Endothelial cell of umbilical vein (primary cell): Measurements from ENCODE around the gene KDM6B. TPM values are rescaled to one million over a fixed set of nuclear protein-coding genes. Genes with fewer than 3 reads are reported as not detected.

Experiments used
- BruUV-seq: library from RNA; stranded (reverse); fragments of 400-500 nt; replicated peaks from 2 replicates; lab custom pipeline; 2021; lab: Mats Ljungman, UMichigan
- CTCF ChIA-PET: fragments of 300-600, 350-600 bp; sonication (Branson Sonifier 250); formaldehyde crosslinking; loops from one replicate; lab custom pipeline; 2021; ENCODE audit warnings: antibody characterized with exemption, inconsistent platforms; lab: Charles Lee
- POLR2A ChIA-PET: fragments of 300-600, 350-600 bp; sonication (Branson Sonifier 250); formaldehyde crosslinking; loops from one replicate; lab custom pipeline; 2021; ENCODE audit warnings: antibody characterized with exemption, inconsistent platforms; lab: Charles Lee
- DNase-seq: peaks from one replicate; pipeline ENCODE4 v3.0.0-alpha.2; 2011; ENCODE audit warnings: low read depth, low spot score
- FAIRE-seq: peaks from 2 replicates; lab custom pipeline; 2011; peaks lifted over from hg19 to GRCh38; lab: Jason Lieb, UNC
- H2AFZ ChIP-seq: 2 replicates; pipeline ENCODE4 v1.6.0; 2012; ENCODE audit warnings: low read depth, low read length, control low read depth, inconsistent platforms
- H3K27ac ChIP-seq: 2 replicates; pipeline ENCODE4 v1.5.1; 2011; ENCODE audit warnings: low read depth, mild to moderate bottlenecking, control low read depth, low read length, moderate library complexity; ENCODE audit not compliant: insufficient read depth
- H3K27me3 ChIP-seq, 2 experiments: 2 replicates each; pipeline versions ENCODE4 v1.6.0 to v1.6.1; 2011; ENCODE audit warnings: low read length in 2 of 2, mixed read lengths in 1 of 2; ENCODE audit not compliant: control insufficient read depth in 2 of 2, insufficient read depth in 2 of 2
- H3K36me3 ChIP-seq, 2 experiments: 2 replicates in 1 of 2; 3 replicates in 1 of 2; pipeline ENCODE4 v1.5.1; 2011; ENCODE audit warnings: low read length in 2 of 2, mild to moderate bottlenecking in 1 of 2, moderate library complexity in 1 of 2; ENCODE audit not compliant: control insufficient read depth in 2 of 2, insufficient read depth in 2 of 2; ENCODE audit errors: extremely low read depth in 1 of 2
- H3K4me1 ChIP-seq: 3 replicates; pipeline ENCODE4 v1.5.1; 2011; ENCODE audit warnings: mild to moderate bottlenecking, low read length; ENCODE audit not compliant: control insufficient read depth, insufficient read depth; ENCODE audit errors: extremely low read depth
- H3K4me2 ChIP-seq: 2 replicates; pipeline ENCODE4 v1.6.1; 2011; ENCODE audit warnings: low read length, control low read depth, mixed read lengths; ENCODE audit not compliant: insufficient read depth
- H3K4me3 ChIP-seq, 3 experiments: fragments of 200-600 bp in 1 of 3; sonication (generic), shearing (Covaris generic) in 1 of 3; replicated peaks in 1 of 3; 2 replicates each; pipeline ENCODE4 v1.5.1; 2011 to 2016; ENCODE audit warnings: control low read depth in 3 of 3, low read length in 3 of 3, mild to moderate bottlenecking in 2 of 3, inconsistent platforms in 1 of 3, low read depth in 1 of 3, moderate library complexity in 1 of 3; ENCODE audit not compliant: insufficient read depth in 1 of 3
- H3K79me2 ChIP-seq: 2 replicates; pipeline ENCODE4 v1.6.0; 2012; ENCODE audit warnings: low read length, inconsistent platforms; ENCODE audit not compliant: control insufficient read depth, insufficient read depth
- H3K9ac ChIP-seq: replicated peaks from 2 replicates; pipeline ENCODE3; 2011; ENCODE audit warnings: low read length, control low read depth; ENCODE audit not compliant: insufficient read depth; ENCODE audit errors: extremely low read depth
- H3K9me1 ChIP-seq: replicated peaks from 3 replicates; pipeline ENCODE4 v1.6.0; 2011; ENCODE audit warnings: mild to moderate bottlenecking, low read length; ENCODE audit not compliant: control insufficient read depth, insufficient read depth; ENCODE audit errors: extremely low read depth
- H3K9me3 ChIP-seq: replicated peaks from 2 replicates; pipeline ENCODE4 v1.5.1; 2012; ENCODE audit warnings: low read length, inconsistent platforms; ENCODE audit not compliant: control insufficient read depth, insufficient read depth
- H4K20me1 ChIP-seq: replicated peaks from 2 replicates; pipeline ENCODE3; 2011; ENCODE audit warnings: mild to moderate bottlenecking, low read length; ENCODE audit not compliant: control insufficient read depth, insufficient read depth; ENCODE audit errors: extremely low read depth
- EZH2 ChIP-seq: IDR thresholded peaks from 2 replicates; pipeline ENCODE4 v1.6.1; 2012; ENCODE audit warnings: borderline replicate concordance, low read depth, mild to moderate bottlenecking, moderate library complexity, low read length, inconsistent platforms; ENCODE audit not compliant: severe bottlenecking
- FOS ChIP-seq: IDR thresholded peaks from 2 replicates; pipeline ENCODE4 v1.6.1; 2011; ENCODE audit warnings: mild to moderate bottlenecking, low read length, moderate library complexity, borderline replicate concordance; ENCODE audit not compliant: insufficient read depth
- GATA2 ChIP-seq: IDR thresholded peaks from 2 replicates; pipeline ENCODE4 v1.7.0; 2011; ENCODE audit warnings: low read depth, mild to moderate bottlenecking, moderate library complexity, mixed read lengths, low read length; ENCODE audit not compliant: insufficient read length, insufficient read depth
- JUN ChIP-seq: IDR thresholded peaks from 2 replicates; pipeline ENCODE4 v1.6.1; 2011; ENCODE audit warnings: borderline replicate concordance, low read depth; ENCODE audit not compliant: insufficient read length, insufficient read depth
- MYC ChIP-seq: IDR thresholded peaks from one replicate; pipeline ENCODE4 v1.6.1; 2011; ENCODE audit warnings: mild to moderate bottlenecking, low read depth, low read length
- POLR2A ChIP-seq: IDR thresholded peaks from 2 replicates; pipeline ENCODE4 v1.6.1; 2012; ENCODE audit warnings: low read depth, mild to moderate bottlenecking, control low read depth, low read length
- POLR2AphosphoS5 ChIP-seq: IDR thresholded peaks from 2 replicates; pipeline ENCODE4 v1.6.1; 2012; ENCODE audit warnings: low read depth, mild to moderate bottlenecking, control low read depth, low read length, moderate library complexity; ENCODE audit not compliant: insufficient read depth
- dilution Hi-C: fragments of 300-500 bp; cut with MboI; formaldehyde crosslinking; loops from one replicate; pipeline ENCODE4 v1.15.0; 2019; ENCODE audit warnings: low sequenced_read_pairs; ENCODE audit not compliant: extremely low pct_ligation_motif_present
- intact Hi-C: fragments of 100-400 bp; cut with micrococcal nuclease; formaldehyde crosslinking; loops from one replicate; pipeline ENCODE4 v1.10.0; 2022
- polyA plus RNA-seq, 4 experiments: library from polyadenylated mRNA; depleted of rRNA in 3 of 4; stranded (reverse) in 3 of 4; unstranded in 1 of 4; fragments of >200 nt; gene quantifications; 2 replicates each; pipeline versions ENCODE4 v1.2.1 to v1.2.3, GENCODE V29; 2011 to 2012; ENCODE audit warnings: missing spikeins in 1 of 4
- total RNA-seq: library from RNA; stranded (reverse); gene quantifications from 2 replicates; pipeline ENCODE4 v1.2.3, GENCODE V29; 2021
- TF ChIP-seq, protein P1 (sequence below): IDR thresholded peaks from 2 replicates; pipeline ENCODE4 v1.6.1; 2011; ENCODE audit not compliant: insufficient read depth, insufficient read length
- TF ChIP-seq, protein P2 (sequence below), 2 donors: IDR thresholded peaks; 1 replicate in 1 of 2; 2 replicates in 1 of 2; pipeline ENCODE4 v1.5.1; 2011; ENCODE audit warnings: low read length in 2 of 2, mild to moderate bottlenecking in 2 of 2, moderate library complexity in 2 of 2, control low read depth in 1 of 2, inconsistent platforms in 1 of 2, low read depth in 1 of 2; ENCODE audit not compliant: insufficient read depth in 1 of 2; ENCODE audit errors: extremely low read depth in 1 of 2

Gene KDM6B
- total and polyA plus RNA-seq, 2 donors (not counting 3 experiments of a cell fraction or from before 2014, with no cell fraction given) = 1.8 to 17.8 TPM

DNA sequence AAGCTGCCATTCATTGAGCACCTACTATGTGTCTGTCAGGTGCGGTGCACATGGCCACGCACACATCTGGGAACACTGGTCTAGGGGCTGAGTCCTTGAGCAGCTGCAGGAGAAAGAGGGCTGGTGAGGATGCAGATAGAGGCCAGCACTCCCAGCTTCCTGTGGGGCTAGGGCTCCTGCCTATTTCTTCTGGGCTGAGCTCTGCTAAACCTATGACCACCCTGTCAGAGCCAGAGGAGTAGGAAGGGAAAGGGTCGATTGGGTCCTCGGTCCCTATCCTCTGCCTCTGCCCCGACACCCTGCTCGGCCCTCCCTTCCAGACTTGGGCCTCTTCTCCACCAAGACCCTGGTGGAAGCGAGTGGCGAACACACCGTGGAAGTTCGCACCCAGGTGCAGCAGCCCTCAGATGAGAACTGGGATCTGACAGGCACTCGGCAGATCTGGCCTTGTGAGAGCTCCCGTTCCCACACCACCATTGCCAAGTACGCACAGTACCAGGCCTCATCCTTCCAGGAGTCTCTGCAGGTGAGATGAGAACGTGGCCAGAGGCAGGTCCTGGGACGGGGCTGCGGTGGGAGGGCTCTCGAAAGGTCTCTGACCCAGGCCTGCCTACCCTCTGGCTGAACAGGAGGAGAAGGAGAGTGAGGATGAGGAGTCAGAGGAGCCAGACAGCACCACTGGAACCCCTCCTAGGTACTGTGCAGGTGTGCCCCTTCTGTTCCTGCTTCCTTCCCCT, 16.9 kb downstream of the KDM6B start:
- TF ChIP-seq FOS = no peak
- TF ChIP-seq, protein P1, sequence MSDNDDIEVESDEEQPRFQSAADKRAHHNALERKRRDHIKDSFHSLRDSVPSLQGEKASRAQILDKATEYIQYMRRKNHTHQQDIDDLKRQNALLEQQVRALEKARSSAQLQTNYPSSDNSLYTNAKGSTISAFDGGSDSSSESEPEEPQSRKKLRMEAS = no peak
- no peak for TF ChIP-seq POLR2A
- TF ChIP-seq GATA2 = no peak
- TF ChIP-seq JUN = no peak
- TF ChIP-seq POLR2AphosphoS5 = no peak
- TF ChIP-seq, protein P2, sequence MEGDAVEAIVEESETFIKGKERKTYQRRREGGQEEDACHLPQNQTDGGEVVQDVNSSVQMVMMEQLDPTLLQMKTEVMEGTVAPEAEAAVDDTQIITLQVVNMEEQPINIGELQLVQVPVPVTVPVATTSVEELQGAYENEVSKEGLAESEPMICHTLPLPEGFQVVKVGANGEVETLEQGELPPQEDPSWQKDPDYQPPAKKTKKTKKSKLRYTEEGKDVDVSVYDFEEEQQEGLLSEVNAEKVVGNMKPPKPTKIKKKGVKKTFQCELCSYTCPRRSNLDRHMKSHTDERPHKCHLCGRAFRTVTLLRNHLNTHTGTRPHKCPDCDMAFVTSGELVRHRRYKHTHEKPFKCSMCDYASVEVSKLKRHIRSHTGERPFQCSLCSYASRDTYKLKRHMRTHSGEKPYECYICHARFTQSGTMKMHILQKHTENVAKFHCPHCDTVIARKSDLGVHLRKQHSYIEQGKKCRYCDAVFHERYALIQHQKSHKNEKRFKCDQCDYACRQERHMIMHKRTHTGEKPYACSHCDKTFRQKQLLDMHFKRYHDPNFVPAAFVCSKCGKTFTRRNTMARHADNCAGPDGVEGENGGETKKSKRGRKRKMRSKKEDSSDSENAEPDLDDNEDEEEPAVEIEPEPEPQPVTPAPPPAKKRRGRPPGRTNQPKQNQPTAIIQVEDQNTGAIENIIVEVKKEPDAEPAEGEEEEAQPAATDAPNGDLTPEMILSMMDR (IDR thresholded peaks at IDR 0.05; ENCODE audit: extremely low read depth in 1 of 2, insufficient read depth in 1 of 2, low read depth in 1 of 2, low read length in 2 of 2) = no peak
- no peak for TF ChIP-seq MYC
- no peak for TF ChIP-seq EZH2
- Histone ChIP-seq H3K4me2 (no peak overlapping the region), H2AFZ (no peak overlapping the region), H3K4me1 (peaks cover 13% of the 10 kb centered on the region), H3K4me3 (no peak overlapping the region), H3K36me3 (peaks cover 6 to 43% of the 10 kb centered on the region in 2 experiments), H3K9me3 (no peaks in the 10 kb centered on the region), H3K9ac (no peak overlapping the region), H3K79me2 (peaks cover 2% of the 10 kb centered on the region), H3K27me3 (no peaks in the 10 kb centered on the region), H3K27ac (no peak overlapping the region), H3K9me1 (no peaks in the 10 kb centered on the region), H4K20me1 (no peaks in the 10 kb centered on the region)
- FAIRE-seq (no peak), DNase-seq (no peak)
- dilution Hi-C loops = no loop called here
- intact Hi-C loops = loop anchor here (1.0 to 10.0 kb wide), 5 partner anchors 8 to 826 kb away; partner anchors contain the start of genes BCL6B and KDM6B
- no TSS peak for BruUV-seq
- CTCF ChIA-PET = interaction anchor here (0.6 to 1.8 kb wide), 7 partner anchors 9 to 139 kb away, joined by 3 to 17 read pairs (median 4); partner anchors contain the start of gene KDM6B
- POLR2A ChIA-PET = no interaction called here
